ENCODE measurements around the gene MORC2.

GRCh38 chr22:30920407-30920806 is 48.2 kb downstream of the MORC2 start:
- TF ChIP-seq EZH2 (IDR thresholded peaks at IDR 0.05; ENCODE audit: borderline replicate concordance, low read length) (no peak), CTCF (conservative IDR thresholded peaks at IDR 0.05 in 1 of 2, IDR thresholded peaks at IDR 0.05 in 1 of 2; ENCODE audit: extremely low read depth in 1 of 2, insufficient read depth in 1 of 2, low read depth in 1 of 2, low read length in 2 of 2) (peak; percentile 75 to 89)
